BJ (cell line): ENCODE measurements around the gene PLCD4. TPM values are rescaled to one million over a fixed set of nuclear protein-coding genes. Genes with fewer than 3 reads are reported as not detected.

Experiments used
- CTCF ChIA-PET: fragments of 350-600 bp; formaldehyde crosslinking; extraction: SDS; loops from one replicate; lab custom pipeline; 2021; ENCODE audit warnings: antibody characterized with exemption, inconsistent platforms; lab: Yijun Ruan, JAX
- POLR2A ChIA-PET: fragments of 300-600 bp; sonication (Branson Sonifier 250); formaldehyde crosslinking; extraction: SDS; loops from one replicate; lab custom pipeline; 2021; ENCODE audit warnings: antibody characterized with exemption; lab: Charles Lee
- DNase-seq: peaks from one replicate; pipeline ENCODE4 v3.0.0-alpha.2; 2011; ENCODE audit warnings: low read depth
- H3K27me3 ChIP-seq: 2 replicates; pipeline ENCODE4 v1.6.0; 2011; ENCODE audit warnings: low read length; ENCODE audit not compliant: control insufficient read depth, insufficient read depth
- H3K36me3 ChIP-seq: 2 replicates; pipeline ENCODE4 v1.5.1; 2011; ENCODE audit warnings: low read length; ENCODE audit not compliant: control insufficient read depth, insufficient read depth
- H3K4me3 ChIP-seq: 2 replicates; pipeline ENCODE4 v1.5.1; 2011; ENCODE audit warnings: low read depth, mild to moderate bottlenecking, control low read depth, low read length
- CTCF ChIP-seq: IDR thresholded peaks from 2 replicates; pipeline ENCODE4 v1.5.1; 2011; ENCODE audit warnings: low read depth, mild to moderate bottlenecking, control low read depth, inconsistent platforms, low read length, moderate library complexity; ENCODE audit not compliant: insufficient read depth
- polyA plus RNA-seq: library from polyadenylated mRNA; depleted of rRNA; stranded (reverse); fragments of >200 nt; gene quantifications from 2 replicates; pipeline ENCODE4 v1.2.3, GENCODE V29; 2011

PLCD4 gene
- polyA plus RNA-seq, 1 experiment = 1.1 TPM

DNA sequence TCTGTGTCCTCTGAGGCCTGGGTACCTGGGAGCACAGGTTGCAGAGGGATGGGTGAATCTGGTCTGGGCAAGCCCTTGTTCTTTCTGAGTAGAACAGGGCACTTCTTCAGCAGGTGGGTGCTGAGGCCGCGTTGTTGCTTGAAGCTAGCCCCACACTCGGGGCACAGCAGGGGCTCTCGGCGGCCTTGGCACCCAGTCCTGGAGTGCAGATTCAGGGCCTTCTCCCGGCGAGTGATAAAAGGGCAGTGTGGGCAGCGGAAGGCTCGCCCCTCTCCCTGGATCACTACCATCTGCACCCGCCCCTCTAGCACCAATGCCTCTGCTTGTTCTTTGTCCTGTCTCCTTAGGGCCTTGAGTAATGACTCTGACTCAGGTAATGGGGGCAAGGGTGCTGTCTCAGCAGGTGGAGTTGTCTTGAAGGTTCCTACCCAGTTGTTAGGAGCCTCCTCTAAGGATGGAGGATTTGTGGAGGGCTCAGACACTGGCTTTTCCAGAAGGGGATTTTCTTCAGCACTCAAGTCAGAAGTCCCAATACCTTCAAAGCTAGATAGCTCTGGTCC lies 36.1 kb downstream of the PLCD4 start:
- DNase-seq = no peak
- H3K36me3 ChIP-seq = peaks cover 41% of the 10 kb centered on the region
- ChIA-PET CTCF (no interaction called here), POLR2A (no interaction called here)
- no peak for TF ChIP-seq CTCF
- H3K4me3 ChIP-seq = no peak overlapping the region
- no peaks in the 10 kb centered on the region for H3K27me3 ChIP-seq

DNA sequence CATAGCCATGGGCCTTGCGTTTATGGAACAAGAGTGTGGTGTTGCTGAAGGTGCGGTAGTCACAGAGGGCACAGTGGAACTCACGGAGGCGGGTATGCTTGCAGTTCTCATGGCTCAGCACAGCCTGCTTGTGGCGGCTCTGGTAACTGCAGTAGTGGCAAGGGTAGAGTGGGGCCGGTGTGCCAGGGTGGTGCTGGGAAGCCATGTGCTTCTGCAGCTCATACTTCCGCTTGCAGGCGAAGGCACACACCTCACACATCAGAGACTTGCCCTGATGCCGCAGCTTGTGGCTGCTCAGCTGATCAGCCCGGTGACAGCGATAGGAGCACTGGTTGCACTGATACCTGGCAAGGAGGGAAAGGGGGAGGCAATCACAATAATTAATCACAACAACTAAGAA lies 37.0 kb downstream of the PLCD4 start:
- POLR2A ChIA-PET = no interaction called here
- TF ChIP-seq CTCF = no peak
- no peak for DNase-seq
- CTCF ChIA-PET = interaction anchor here (2.2 kb wide), 1 partner anchor 14 kb away, joined by 8 read pairs; the partner anchor contains the start of genes BCS1L and ZNF142
- H3K4me3 ChIP-seq = no peak overlapping the region
- peaks cover 40% of the 10 kb centered on the region for H3K36me3 ChIP-seq
- no peaks in the 10 kb centered on the region for H3K27me3 ChIP-seq

DNA sequence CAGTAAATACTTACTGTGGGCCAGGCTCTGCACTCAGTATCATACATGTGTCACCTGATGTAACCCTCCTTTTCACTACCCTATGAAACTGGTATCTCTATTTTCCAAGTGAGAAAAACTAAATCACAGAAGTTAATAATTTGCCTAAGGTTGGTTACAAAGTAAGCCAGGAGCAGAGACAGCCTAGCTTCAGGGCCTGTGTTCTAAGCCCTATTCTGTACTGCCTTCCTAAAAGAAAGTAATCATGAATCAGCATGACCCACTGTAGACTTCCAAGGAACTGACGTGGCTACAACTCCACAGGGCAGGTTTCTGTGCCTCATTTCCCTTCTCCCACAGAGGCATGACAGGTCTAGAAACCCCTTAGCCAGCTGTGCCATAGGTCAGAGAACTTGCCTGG lies 37.4 kb downstream of the PLCD4 start:
- no peak for DNase-seq

DNA sequence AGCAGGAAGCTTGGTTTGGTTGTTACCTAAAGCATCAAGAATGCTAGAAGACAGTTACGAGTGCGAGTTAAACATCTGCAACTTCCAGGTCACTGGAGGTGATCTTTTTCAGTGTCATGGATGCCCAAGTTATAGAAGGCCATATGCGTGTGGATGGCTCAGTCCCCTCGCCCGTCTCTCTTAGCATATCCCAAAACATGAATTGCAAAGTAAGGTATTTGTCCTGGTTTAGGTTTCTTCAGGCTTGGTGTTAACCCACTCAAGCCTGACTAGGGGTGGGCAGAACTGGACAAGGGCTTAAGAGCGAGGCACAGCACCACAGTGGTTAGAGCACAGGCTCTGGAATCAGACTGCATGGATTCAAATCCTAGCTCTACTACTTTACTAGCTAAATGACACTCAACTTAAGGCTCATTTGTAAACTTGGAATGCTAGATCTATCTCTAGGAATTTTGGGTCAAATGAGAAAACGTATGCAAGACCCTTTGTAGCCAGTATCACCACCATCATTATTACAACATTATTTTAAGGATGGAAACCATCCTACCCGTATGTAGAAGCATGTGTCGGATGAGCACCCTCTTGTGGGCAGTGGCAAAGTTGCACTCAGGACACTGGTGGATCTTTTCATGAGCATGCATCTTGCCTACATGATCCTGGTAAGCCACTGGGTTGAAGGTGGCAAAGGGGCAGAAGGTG lies 40.5 kb downstream of the PLCD4 start:
- Histone ChIP-seq H3K27me3 (no peaks in the 10 kb centered on the region), H3K36me3 (peaks cover 36% of the 10 kb centered on the region), H3K4me3 (no peak overlapping the region)
- ChIA-PET POLR2A (interaction anchor here (0.5 kb wide), 1 partner anchor 90 kb away, joined by 8 read pairs; no protein-coding TSS in a partner anchor), CTCF (interaction anchor here (0.6 to 4.0 kb wide), 14 partner anchors 9 to 455 kb away, joined by 3 to 24 read pairs (median 4); partner anchors contain the start of genes BCS1L, PLCD4 and ZNF142)
- DNase-seq = no peak
- TF ChIP-seq CTCF = peak; percentile 89

More for the DNA sequence above, 37.4 kb downstream of the PLCD4 start:
- TF ChIP-seq CTCF = no peak
- no peaks in the 10 kb centered on the region for H3K27me3 ChIP-seq
- H3K36me3 ChIP-seq = peaks cover 40% of the 10 kb centered on the region
- H3K4me3 ChIP-seq = no peak overlapping the region
- CTCF ChIA-PET = interaction anchor here (2.2 kb wide), 1 partner anchor 14 kb away, joined by 8 read pairs; the partner anchor contains the start of genes BCS1L and ZNF142
- POLR2A ChIA-PET = no interaction called here

DNA sequence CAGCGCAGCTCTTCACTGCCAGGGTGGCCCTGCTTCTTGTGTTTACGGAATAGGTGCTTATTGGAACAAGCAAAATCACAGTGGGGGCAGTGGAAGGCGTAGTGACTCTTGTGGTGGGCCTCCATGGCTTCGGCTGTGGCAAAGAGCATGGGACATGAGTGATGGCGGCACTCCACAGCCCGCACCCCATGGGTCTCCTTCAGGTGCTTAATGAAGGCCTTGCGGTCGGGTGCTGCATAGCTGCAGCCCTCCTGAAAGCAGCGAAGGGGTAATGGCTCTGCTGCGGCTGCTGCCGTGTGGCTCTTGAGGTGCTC lies 41.0 kb downstream of the PLCD4 start:
- no peaks in the 10 kb centered on the region for H3K27me3 ChIP-seq
- peaks cover 34% of the 10 kb centered on the region for H3K36me3 ChIP-seq
- no peak for DNase-seq
- CTCF ChIA-PET = interaction anchor here (0.6 to 4.0 kb wide), 7 partner anchors 10 to 454 kb away, joined by 3 to 24 read pairs (median 4); partner anchors contain the start of genes BCS1L, PLCD4 and ZNF142
- TF ChIP-seq CTCF = no peak
- POLR2A ChIA-PET = no interaction called here
- no peak overlapping the region for H3K4me3 ChIP-seq
